K562 (cell line): ENCODE measurements around the gene TMEM132D. TPM values are rescaled to one million over a fixed set of nuclear protein-coding genes. Genes with fewer than 3 reads are reported as not detected.
A peak's percentile ranks its signal among the peaks of the same experiment; 100 is the strongest.

Experiments
- ATAC-seq: fragments of 200-7000 bp; cut with Tn5 transposase; 3 replicates; pipeline ENCODE4 v1.9.1; 2020; ENCODE audit warnings: moderate library complexity
- BruUV-seq: library from RNA; stranded (reverse); fragments of 400-500 nt; replicated peaks from 2 replicates; lab custom pipeline; 2021; lab: Mats Ljungman, UMichigan
- CTCF ChIA-PET: fragments of 300-600 bp; formaldehyde crosslinking; extraction: SDS; loops from one replicate; lab custom pipeline; 2021; ENCODE audit warnings: low intra/inter-chr PET ratio; lab: Yijun Ruan, JAX
- POLR2A ChIA-PET: fragments of 300-600, 350-650 bp; sonication (Branson Sonifier 250); formaldehyde crosslinking; extraction: SDS; loops from one replicate; lab custom pipeline; 2021; ENCODE audit warnings: antibody characterized with exemption, inconsistent platforms; lab: Yijun Ruan, JAX
- DNase-seq, 4 experiments: peaks; one replicate each; pipeline versions ENCODE4 v3.0.0 to v3.0.0-alpha.2; 2011 to 2018; ENCODE audit warnings: low spot score in 3 of 4, mixed read lengths in 3 of 4; ENCODE audit errors: extremely low read depth in 1 of 4
- FAIRE-seq: peaks from 2 replicates; lab custom pipeline; 2011; peaks lifted over from hg19 to GRCh38; lab: Jason Lieb, UNC
- H2AFZ ChIP-seq: 2 replicates; pipeline ENCODE4 v1.6.0; 2011; ENCODE audit warnings: low read depth, low read length, control low read depth, inconsistent platforms
- H3K27ac ChIP-seq: fragments of 200-600 bp; 3 replicates; pipeline ENCODE4 v1.8.0; 2011; ENCODE audit warnings: low read depth, mild to moderate bottlenecking, control low read depth, inconsistent platforms, low read length, moderate library complexity, mixed read lengths; ENCODE audit errors: extremely low read depth
- H3K27me3 ChIP-seq, 2 experiments: fragments of 300-600 bp in 1 of 2; 2 replicates in 1 of 2; 3 replicates in 1 of 2; pipeline versions ENCODE4 v1.6.0 to v1.8.0; 2011; ENCODE audit warnings: inconsistent platforms in 2 of 2, low read length in 2 of 2, mild to moderate bottlenecking in 1 of 2, mixed read lengths in 1 of 2, moderate library complexity in 1 of 2; ENCODE audit not compliant: control insufficient read depth in 2 of 2, insufficient read depth in 2 of 2
- H3K36me3 ChIP-seq: fragments of 300-600 bp; 3 replicates; pipeline ENCODE4 v1.8.0; 2011; ENCODE audit warnings: mild to moderate bottlenecking, low read length, inconsistent platforms; ENCODE audit not compliant: control insufficient read depth, insufficient read depth
- H3K4me1 ChIP-seq, 2 experiments: fragments of 200-600 bp in 1 of 2; replicated peaks in 1 of 2; 2 replicates in 1 of 2; 3 replicates in 1 of 2; pipeline versions ENCODE4 v1.5.1 to v1.8.0; 2011; ENCODE audit warnings: inconsistent platforms in 2 of 2, low read length in 2 of 2, mild to moderate bottlenecking in 1 of 2, mixed read lengths in 1 of 2, moderate library complexity in 1 of 2; ENCODE audit not compliant: control insufficient read depth in 2 of 2, insufficient read depth in 2 of 2
- H3K4me2 ChIP-seq: 2 replicates; pipeline ENCODE4 v1.6.1; 2011; ENCODE audit warnings: low read length, control low read depth, inconsistent platforms, mixed read lengths; ENCODE audit not compliant: insufficient read depth
- H3K4me3 ChIP-seq: fragments of 200-600 bp; sonication (generic), shearing (Covaris generic); 2 replicates; pipeline ENCODE4 v1.5.1; 2016; ENCODE audit warnings: control low read depth, inconsistent platforms
- H3K79me2 ChIP-seq: fragments of 200-600 bp; 3 replicates; pipeline ENCODE4 v1.8.0; 2011; ENCODE audit warnings: low read length, inconsistent platforms; ENCODE audit not compliant: control insufficient read depth, insufficient read depth
- H3K9ac ChIP-seq, 2 experiments: 2 replicates each; pipeline versions ENCODE4 v1.6.0 to v1.6.1; 2011; ENCODE audit warnings: low read depth in 2 of 2, low read length in 2 of 2, control low read depth in 1 of 2, inconsistent platforms in 1 of 2, mild to moderate bottlenecking in 1 of 2, mixed read lengths in 1 of 2; ENCODE audit not compliant: insufficient read depth in 1 of 2
- H3K9me1 ChIP-seq: one replicate; pipeline ENCODE4 v1.6.0; 2011; ENCODE audit warnings: inconsistent platforms, mild to moderate bottlenecking, low read length, moderate library complexity; ENCODE audit not compliant: control insufficient read depth, insufficient read depth
- H3K9me3 ChIP-seq: replicated peaks from 2 replicates; pipeline ENCODE4 v1.5.1; 2011; ENCODE audit warnings: low read depth, low read length, inconsistent platforms; ENCODE audit not compliant: control insufficient read depth, insufficient read depth
- H4K20me1 ChIP-seq: replicated peaks from 2 replicates; pipeline ENCODE4 v1.6.1; 2011; ENCODE audit warnings: low read length, inconsistent platforms, mixed read lengths; ENCODE audit not compliant: control insufficient read depth, insufficient read depth
- ARID3A ChIP-seq: IDR thresholded peaks from 2 replicates; pipeline ENCODE4 v1.6.1; 2012; ENCODE audit warnings: low read depth, low read length, improper control_type of control experiment, borderline replicate concordance
- CEBPB ChIP-seq: fragments of 450-650 bp; IDR thresholded peaks from 2 replicates; pipeline ENCODE4 v1.6.1; 2016; ENCODE audit warnings: missing genetic modification characterization, missing compliant biosample characterization
- CREB3L1 ChIP-seq: fragments of 450-650 bp; IDR thresholded peaks from 2 replicates; pipeline ENCODE4 v1.6.1; 2014; ENCODE audit warnings: low read depth, mild to moderate bottlenecking, moderate library complexity, borderline replicate concordance
- PTBP1 ChIP-seq: fragments of 200-400 bp; formaldehyde crosslinking; IDR thresholded peaks from 2 replicates; pipeline ENCODE4 v1.6.1; 2017; ENCODE audit warnings: low read depth, low read length
- RFX1 ChIP-seq: fragments of 450-650 bp; IDR thresholded peaks from 2 replicates; pipeline ENCODE4 v1.6.1; 2016; ENCODE audit warnings: mild to moderate bottlenecking, moderate library complexity
- SMC3 ChIP-seq: conservative IDR thresholded peaks from 2 replicates; pipeline ENCODE4 v1.6.1; 2011; ENCODE audit warnings: low read depth, low read length, improper control_type of control experiment; ENCODE audit not compliant: insufficient read depth
- TAL1 ChIP-seq: fragments of 450-650 bp; IDR thresholded peaks from 2 replicates; pipeline ENCODE4 v1.6.1; 2016; ENCODE audit warnings: mild to moderate bottlenecking
- THAP7 ChIP-seq: fragments of 250-450 bp; sonication (Bioruptor Pico); IDR thresholded peaks from 2 replicates; pipeline ENCODE4 v1.5.0; 2021
- ZNF830 ChIP-seq: fragments of 250-450 bp; sonication (Bioruptor Pico); IDR thresholded peaks from 2 replicates; pipeline ENCODE4 v1.5.0; 2021; ENCODE audit warnings: mild to moderate bottlenecking
- WGBS: fragments of 100-300 bp; shearing (Covaris generic); methylation state at CpG from one replicate; pipeline ENCODE4 v1.1.6; 2016; ENCODE audit warnings: low coverage, mixed read lengths; ENCODE audit not compliant: insufficient coverage; ENCODE audit errors: missing lambda C conversion rate; 5-methylcytosine and 5-hydroxymethylcytosine counted together
- in situ Hi-C: fragments of 300-500 bp; cut with MboI; formaldehyde crosslinking; loops from 4 replicates; pipeline ENCODE4 v1.15.0; 2018; ENCODE audit warnings: inconsistent platforms, mixed read lengths
- intact Hi-C: fragments of 100-400 bp; cut with micrococcal nuclease; formaldehyde crosslinking; loops from 2 replicates; pipeline ENCODE4 v1.14.2; 2022
- polyA plus RNA-seq, 8 experiments: library from polyadenylated mRNA; depleted of rRNA in 4 of 8; stranded (reverse) in 5 of 8; unstranded in 3 of 8; fragments of >200 nt; fragmentation: Nextera tagmentation in 2 of 8; fragmentation: Illumina TruSeq in 1 of 8; extraction: Ambion mirVana in 2 of 8; extraction: Trizol in 1 of 8; gene quantifications; 2 replicates each; pipeline versions ENCODE4 v1.2.1 to v1.2.3, GENCODE V29; 2011 to 2014; ENCODE audit warnings: inconsistent platforms in 1 of 8, missing spikeins in 1 of 8
- total RNA-seq, 7 experiments: library from RNA; depleted of rRNA in 6 of 7; stranded (reverse); fragments of >200 nt in 6 of 7; fragmentation: Illumina TruSeq in 2 of 7; extraction: Trizol in 2 of 7; gene quantifications; 2 replicates each; pipeline versions ENCODE4 v1.2.1 to v1.2.3, GENCODE V29; 2011 to 2021; ENCODE audit warnings: low replicate concordance in 1 of 7
- TF ChIP-seq, protein P1 (sequence below): sonication (generic); formaldehyde crosslinking; IDR thresholded peaks from 2 replicates; pipeline ENCODE4 v1.5.0; 2020; ENCODE audit warnings: missing genetic modification reagents

TMEM132D gene
- total and polyA plus RNA-seq, 9 of the 15 experiments (the other 6 are each of a cell fraction or from before 2014, with no cell fraction given), result not detected

DNA sequence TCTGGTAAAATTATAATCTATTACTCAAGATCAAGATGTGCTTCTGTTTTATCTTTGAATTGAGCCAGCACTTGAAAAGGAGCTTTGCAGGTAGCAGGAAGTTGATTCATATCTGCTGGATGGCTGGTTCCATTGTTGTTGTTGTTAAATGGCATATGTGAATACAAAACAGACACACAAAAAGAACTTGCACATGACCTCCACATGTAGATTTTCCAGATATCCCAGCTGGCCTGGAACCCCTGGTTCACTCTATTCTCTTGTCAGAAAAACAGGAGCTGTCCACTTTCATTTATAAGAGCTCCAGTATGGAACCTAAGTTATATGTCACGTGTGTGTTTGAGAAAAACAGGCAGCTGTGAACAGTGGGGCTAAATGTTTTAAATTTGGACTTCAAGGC lies 273.9 kb downstream of the TMEM132D start:
- Histone ChIP-seq H3K4me3 (no peak overlapping the region), H3K79me2 (no peaks in the 10 kb centered on the region), H2AFZ (no peak overlapping the region), H3K27me3 (peaks cover 0 to 9% of the 10 kb centered on the region in 2 experiments; a peak in 2 of 5 replicates), H4K20me1 (no peaks in the 10 kb centered on the region), H3K9ac (no peak overlapping the region), H3K36me3 (no peaks in the 10 kb centered on the region), H3K4me1 (no peaks in the 10 kb centered on the region), H3K4me2 (no peak overlapping the region), H3K27ac (no peak overlapping the region), H3K9me3 (no peaks in the 10 kb centered on the region), H3K9me1 (no peaks in the 10 kb centered on the region)
- 0% methylated on average over 1 of the region's 1 CpG for WGBS
- TF ChIP-seq ZNF830 (CRISPR knock-in tag), result no peak
- TF ChIP-seq THAP7, result no peak
- intact Hi-C loops, result no loop called here
- in situ Hi-C loops, result no loop called here
- ATAC-seq, result no peak
- FAIRE-seq, result no peak
- BruUV-seq, result no TSS peak
- ChIA-PET POLR2A (interaction anchor here (0.7 to 1.4 kb wide), 2 partner anchors 12 to 103 kb away, joined by 3 to 5 read pairs; no protein-coding TSS in a partner anchor), CTCF (no interaction called here)
- no peak for DNase-seq

DNA sequence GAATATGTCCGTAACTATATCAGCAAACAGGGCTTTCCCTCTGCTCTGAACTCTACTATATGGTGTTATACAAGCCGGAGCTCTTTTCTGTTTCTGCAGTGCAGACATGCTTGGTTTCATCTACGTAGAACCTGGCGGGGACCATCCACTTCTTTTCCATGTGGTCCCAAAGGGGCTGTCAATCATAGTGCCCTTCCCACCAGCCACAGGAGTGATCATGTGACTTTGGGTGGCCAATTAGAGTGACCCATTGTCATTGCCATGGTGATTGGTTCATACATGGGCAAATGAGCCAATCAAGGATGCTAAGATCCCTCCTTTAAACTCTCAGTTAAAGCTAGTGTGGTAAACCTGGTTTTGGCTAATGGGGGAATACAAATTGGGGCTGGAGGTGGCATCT lies 281.3 kb downstream of the TMEM132D start:
- Histone ChIP-seq H3K9me3 (no peaks in the 10 kb centered on the region), H3K9ac (no peak overlapping the region), H4K20me1 (no peaks in the 10 kb centered on the region), H3K4me3 (no peak overlapping the region), H2AFZ (no peak overlapping the region), H3K9me1 (no peaks in the 10 kb centered on the region), H3K4me1 (no peaks in the 10 kb centered on the region), H3K27ac (no peak overlapping the region), H3K36me3 (no peaks in the 10 kb centered on the region), H3K27me3 (no peaks in the 10 kb centered on the region; a peak in 1 of 5 replicates), H3K4me2 (no peak overlapping the region), H3K79me2 (no peaks in the 10 kb centered on the region)
- in situ Hi-C loops, result no loop called here
- ChIA-PET POLR2A (no interaction called here), CTCF (no interaction called here)
- DNase-seq (peak; percentile 11 to 39 (median 14)), FAIRE-seq (peak; percentile 62), ATAC-seq (peak; percentile 55; the same call in 2 of the 3 replicates)
- intact Hi-C loops, result no loop called here
- no TSS peak for BruUV-seq
- WGBS, result 8% methylated on average over 4 of the region's 4 CpGs
- peak; percentile 59 for TF ChIP-seq RFX1
- no peak for TF ChIP-seq ARID3A
- TF ChIP-seq, protein P1, sequence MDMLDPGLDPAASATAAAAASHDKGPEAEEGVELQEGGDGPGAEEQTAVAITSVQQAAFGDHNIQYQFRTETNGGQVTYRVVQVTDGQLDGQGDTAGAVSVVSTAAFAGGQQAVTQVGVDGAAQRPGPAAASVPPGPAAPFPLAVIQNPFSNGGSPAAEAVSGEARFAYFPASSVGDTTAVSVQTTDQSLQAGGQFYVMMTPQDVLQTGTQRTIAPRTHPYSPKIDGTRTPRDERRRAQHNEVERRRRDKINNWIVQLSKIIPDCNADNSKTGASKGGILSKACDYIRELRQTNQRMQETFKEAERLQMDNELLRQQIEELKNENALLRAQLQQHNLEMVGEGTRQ, result peak; percentile 57
- no peak for TF ChIP-seq TAL1
- no peak for TF ChIP-seq CEBPB (tag)
- no peak for TF ChIP-seq SMC3
- TF ChIP-seq CREB3L1, result no peak
- TF ChIP-seq PTBP1, result no peak
